Adrenal gland (tissue), 12 donors: Measurements from ENCODE around the gene KLC4. TPM values are rescaled to one million over a fixed set of nuclear protein-coding genes. Genes with fewer than 3 reads are reported as not detected.

ENCODE experiments used
- DNase-seq, 7 donors: peaks; one replicate each; pipeline ENCODE4 v3.0.0-alpha.2; 2019 to 2020
- H3K27ac ChIP-seq, 5 donors: fragments of 200-600 bp; sonication (generic) in 4 of 5; 1 replicate in 3 of 5; 2 replicates in 2 of 5; pipeline versions ENCODE4 v1.5.1 to v1.8.0; 2016 to 2020; ENCODE audit warnings: mild to moderate bottlenecking in 1 of 5
- H3K27me3 ChIP-seq: fragments of 200-600 bp; 2 replicates; pipeline ENCODE4 v1.8.0; 2021
- H3K36me3 ChIP-seq, 2 donors: fragments of 200-600 bp; replicated peaks in 1 of 2; 1 replicate in 1 of 2; 2 replicates in 1 of 2; pipeline versions ENCODE4 v1.5.1 to v1.8.0; 2018 to 2022
- H3K4me1 ChIP-seq, 2 donors: fragments of 200-600 bp; replicated peaks in 1 of 2; 1 replicate in 1 of 2; 2 replicates in 1 of 2; pipeline versions ENCODE4 v1.5.1 to v1.8.0; 2018 to 2021
- H3K4me3 ChIP-seq, 4 donors: fragments of 200-600 bp; sonication (generic) in 3 of 4; one replicate each; pipeline ENCODE4 v1.5.1; 2016 to 2018
- H3K9me3 ChIP-seq, 3 donors: fragments of 200-600 bp; sonication (generic) in 1 of 3; replicated peaks in 1 of 3; 1 replicate in 2 of 3; 2 replicates in 1 of 3; pipeline versions ENCODE4 v1.5.1 to v1.8.0; 2016 to 2021
- POLR2A ChIP-seq, 2 donors: fragments of 450-650 bp; IDR thresholded peaks; one replicate each; pipeline ENCODE4 v1.6.1; 2017; ENCODE audit warnings: antibody characterized with exemption in 2 of 2, mild to moderate bottlenecking in 2 of 2, moderate library complexity in 1 of 2
- WGBS, 4 donors: extraction: QIAGEN DNeasy Blood & Tissue Kit in 2 of 4; methylation state at CpG; one replicate each; pipeline versions ENCODE4 v1.1.5 to v1.1.7; 2013 to 2017; 5-methylcytosine and 5-hydroxymethylcytosine counted together
- intact Hi-C, 2 donors: fragments of 100-400 bp; cut with DNase I; formaldehyde crosslinking; loops; one replicate each; pipeline versions ENCODE4 v1.14.1 to v1.15.0; 2022 to 2023
- polyA plus RNA-seq, 3 donors: library from polyadenylated mRNA; stranded (reverse); fragments of 200-250 nt in 2 of 3; fragments of 350-450 nt in 1 of 3; fragmentation: Illumina TruSeq in 1 of 3; extraction: RNeasy Lipid Tissue Mini Kit (QIAGEN cat#74804) in 1 of 3; gene quantifications; one replicate each; pipeline ENCODE4 v1.2.3, GENCODE V29; 2013 to 2014
- total RNA-seq, 9 donors: library from RNA; depleted of rRNA in 4 of 9; stranded (reverse); fragments of >200 nt in 4 of 9; fragments of 120-200 nt in 1 of 9; fragmentation: NEBNext Ultra II Directional in 1 of 9; extraction: Animal tissue kit (Norgen Biotek cat#: 25700) in 1 of 9; gene quantifications; one replicate each; pipeline versions ENCODE4 v1.1.0 to v1.2.4, GENCODE V29; 2013 to 2023
- TF ChIP-seq, protein P1 (sequence below), 6 experiments: fragments of 450-650 bp in 4 of 6; fragments of 200-600 bp in 2 of 6; sonication (generic) in 1 of 6; IDR thresholded peaks; 1 replicate in 5 of 6; 2 replicates in 1 of 6; pipeline versions ENCODE4 v1.5.1 to v1.8.0; 2016 to 2021; ENCODE audit warnings: antibody characterized with exemption in 6 of 6, mild to moderate bottlenecking in 2 of 6, moderate library complexity in 1 of 6
- donor health status: healthy with polysubstance abuse.
- donor health status: Bipolar disorder and iron deficiency.
- donor health status: DM: yes; HTN: yes; CAD: no.
- donor health status: DM: no; HTN: no; CAD: no.
- donor health status: DM: no; HTN: no; CAD: no.
- donor health status: DM: yes; HTN: yes; CAD: no.

The KLC4 gene
- total and polyA plus RNA-seq, 12 donors = 14.2 to 84.9 (median 33.9) TPM

DNA sequence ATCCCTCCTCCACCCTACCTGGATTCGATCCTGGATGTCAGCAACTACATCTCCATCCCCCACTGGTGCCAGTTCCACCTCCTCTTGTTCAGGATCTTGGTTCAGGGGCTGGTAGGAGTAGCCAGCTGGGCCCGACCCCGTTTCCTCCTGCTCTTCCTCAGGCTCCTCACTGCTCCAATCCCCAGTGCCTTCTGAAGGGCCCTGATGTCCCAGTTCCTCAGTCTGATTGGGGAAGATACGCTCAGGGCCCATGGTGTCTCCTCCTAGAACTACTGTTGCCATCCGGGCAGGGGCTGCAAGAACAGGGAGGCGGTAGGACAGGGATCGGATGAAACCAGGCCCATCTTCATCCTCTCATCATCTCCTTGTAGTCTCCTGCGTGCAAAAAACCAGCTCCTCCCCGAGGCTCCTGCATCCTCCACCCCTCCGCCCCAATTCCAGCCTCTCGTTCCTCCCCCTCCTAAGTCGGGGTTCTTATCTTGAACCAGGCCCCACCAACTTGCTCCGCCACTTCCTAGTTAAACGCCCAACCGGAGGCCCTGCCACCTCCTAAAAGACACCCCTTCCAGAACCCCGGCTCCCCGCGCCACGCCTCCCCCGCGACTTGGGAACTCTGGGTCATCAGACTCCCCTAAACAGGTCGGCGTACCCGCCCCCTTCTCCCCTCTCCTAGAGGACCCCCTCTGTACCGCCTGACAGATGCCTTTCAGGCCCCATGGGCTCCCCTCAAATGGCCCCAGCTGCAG, 46.2 kb upstream of the KLC4 start:
- DNase-seq = peak in 1 of 7 donors; percentile 36
- H3K27me3 ChIP-seq = no peaks in the 10 kb centered on the region
- peak overlapping the region; percentile 44 to 74 (median 62) for H3K4me3 ChIP-seq
- peaks cover 24 to 46% of the 10 kb centered on the region in 2 donors for H3K4me1 ChIP-seq
- TF ChIP-seq, protein P1, sequence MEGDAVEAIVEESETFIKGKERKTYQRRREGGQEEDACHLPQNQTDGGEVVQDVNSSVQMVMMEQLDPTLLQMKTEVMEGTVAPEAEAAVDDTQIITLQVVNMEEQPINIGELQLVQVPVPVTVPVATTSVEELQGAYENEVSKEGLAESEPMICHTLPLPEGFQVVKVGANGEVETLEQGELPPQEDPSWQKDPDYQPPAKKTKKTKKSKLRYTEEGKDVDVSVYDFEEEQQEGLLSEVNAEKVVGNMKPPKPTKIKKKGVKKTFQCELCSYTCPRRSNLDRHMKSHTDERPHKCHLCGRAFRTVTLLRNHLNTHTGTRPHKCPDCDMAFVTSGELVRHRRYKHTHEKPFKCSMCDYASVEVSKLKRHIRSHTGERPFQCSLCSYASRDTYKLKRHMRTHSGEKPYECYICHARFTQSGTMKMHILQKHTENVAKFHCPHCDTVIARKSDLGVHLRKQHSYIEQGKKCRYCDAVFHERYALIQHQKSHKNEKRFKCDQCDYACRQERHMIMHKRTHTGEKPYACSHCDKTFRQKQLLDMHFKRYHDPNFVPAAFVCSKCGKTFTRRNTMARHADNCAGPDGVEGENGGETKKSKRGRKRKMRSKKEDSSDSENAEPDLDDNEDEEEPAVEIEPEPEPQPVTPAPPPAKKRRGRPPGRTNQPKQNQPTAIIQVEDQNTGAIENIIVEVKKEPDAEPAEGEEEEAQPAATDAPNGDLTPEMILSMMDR (IDR thresholded peaks at IDR 0.05) = no peak
- no peak for TF ChIP-seq POLR2A (IDR thresholded peaks at IDR 0.05)
- H3K9me3 ChIP-seq = no peaks in the 10 kb centered on the region
- 2 to 6% (median 3%) methylated on average over 22 to 25 of the region's 25 CpGs for WGBS, 4 donors
- H3K27ac ChIP-seq = peak overlapping the region in 4 of 5 donors; percentile 51 to 85 (median 58)
- peaks cover 0 to 52% of the 10 kb centered on the region in 2 donors for H3K36me3 ChIP-seq
- intact Hi-C loops = no loop called here

DNA sequence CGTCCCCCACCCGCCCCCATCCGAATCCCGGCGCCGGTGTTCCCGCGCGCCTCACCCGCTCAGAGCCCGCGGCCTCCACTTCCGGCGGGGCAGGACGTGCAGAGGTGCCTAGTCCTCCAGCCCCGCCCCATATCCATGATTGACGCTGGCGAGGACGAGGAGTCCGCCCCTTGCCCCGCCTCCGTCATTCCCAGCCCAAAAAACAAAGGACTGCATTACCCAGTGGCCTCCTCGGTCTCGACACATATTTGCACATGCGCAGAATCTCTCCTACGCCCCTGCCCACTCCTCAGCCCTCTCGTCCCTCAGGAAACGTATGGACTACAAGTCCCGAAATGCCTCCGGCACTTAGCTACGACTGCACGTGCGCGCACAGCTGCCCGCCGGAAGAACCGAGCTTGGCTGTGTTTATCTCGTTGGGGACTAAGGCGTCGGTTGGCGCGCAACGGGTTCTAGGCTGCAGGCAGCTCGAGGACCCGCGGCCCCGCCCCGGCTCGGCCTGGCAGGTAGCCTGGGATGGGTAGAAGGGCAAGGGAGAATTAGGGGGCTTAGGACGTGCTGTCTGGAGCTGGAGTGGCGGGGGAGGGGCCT, 45.5 kb upstream of the KLC4 start, which contains the start of the genes KLHDC3 and MEA1:
TSS of gene KLHDC3 (plus strand) at position 407 of the 591 bp plus-strand sequence. CDS start 2,944 bp downstream, outside the sequence.
TSS of gene MEA1 (minus strand) at position 104 of the 591 bp plus-strand sequence. CDS start 133 bp downstream, outside the sequence.
- intact Hi-C loops = no loop called here
- H3K4me1 ChIP-seq = peaks cover 24 to 46% of the 10 kb centered on the region in 2 donors
- H3K9me3 ChIP-seq = no peaks in the 10 kb centered on the region
- 0% methylated on average over 11 to 51 of the region's 51 CpGs for WGBS, 4 donors
- peak within 1 kb of the TSS; percentile 44 to 74 (median 62) for H3K4me3 ChIP-seq
- peaks cover 0 to 52% of the 10 kb centered on the region in 2 donors for H3K36me3 ChIP-seq
- no peaks in the 10 kb centered on the region for H3K27me3 ChIP-seq
- H3K27ac ChIP-seq = peak within 1 kb of the TSS in 4 of 5 donors; percentile 51 to 85 (median 64)
- DNase-seq = peak; percentile 99 to 100 (median 100)
- TF ChIP-seq POLR2A (IDR thresholded peaks at IDR 0.05) = peak; percentile 19 to 52
- TF ChIP-seq, protein P1 (IDR thresholded peaks at IDR 0.05) = no peak

DNA sequence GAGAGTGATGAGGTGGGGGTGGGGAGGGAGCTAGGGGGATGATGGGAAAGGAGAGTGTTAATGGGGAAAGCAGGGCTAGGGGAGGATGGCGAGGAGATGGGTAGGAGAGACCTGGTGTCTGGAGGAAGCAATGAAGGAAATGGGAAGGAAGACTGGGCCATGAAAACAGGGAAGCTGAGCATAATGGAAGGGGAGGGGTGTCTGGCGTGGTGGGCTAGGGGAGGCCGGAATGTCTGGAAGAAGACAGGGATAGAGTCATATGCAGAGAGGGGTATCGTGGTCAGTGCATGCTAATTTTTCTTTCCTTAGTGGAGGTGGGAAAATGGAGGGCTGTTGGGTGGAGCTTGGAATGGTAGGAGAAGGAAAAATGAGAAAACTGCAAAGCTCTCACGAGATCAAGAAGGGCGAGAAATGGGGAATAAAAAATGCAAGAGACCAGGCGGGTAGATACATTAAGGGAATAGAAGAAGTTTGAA, 45.0 kb upstream of the KLC4 start:
- no peak for TF ChIP-seq POLR2A (IDR thresholded peaks at IDR 0.05)
- TF ChIP-seq, protein P1 (IDR thresholded peaks at IDR 0.05) = no peak
- Histone ChIP-seq H3K27ac (peak overlapping the region in 2 of 5 donors; percentile 72 to 73), H3K9me3 (no peaks in the 10 kb centered on the region), H3K4me3 (peak overlapping the region; percentile 26 to 74 (median 48)), H3K36me3 (peaks cover 0 to 52% of the 10 kb centered on the region in 2 donors), H3K4me1 (peaks cover 24 to 46% of the 10 kb centered on the region in 2 donors), H3K27me3 (no peaks in the 10 kb centered on the region)
- intact Hi-C loops = no loop called here
- DNase-seq = no peak
- WGBS, 4 donors = 1 to 2% (median 1%) methylated on average over 7 of the region's 7 CpGs
